SU-DHL-6 (cell line): ENCODE data around the gene C11orf24.

Experiments
- H2AFZ ChIP-seq: fragments of 200-600 bp; sonication (generic); 2 replicates; pipeline ENCODE4 v1.6.1; 2014; ENCODE audit warnings: low read depth, mild to moderate bottlenecking, moderate library complexity, mixed read lengths, antibody characterized with exemption, low read length; ENCODE audit not compliant: severe bottlenecking
- H3F3A ChIP-seq: fragments of 200-600 bp; shearing (Covaris generic); 2 replicates; pipeline ENCODE4 v1.6.0; 2016; ENCODE audit warnings: antibody characterized with exemption, mild to moderate bottlenecking; ENCODE audit not compliant: insufficient read depth
- H3K27ac ChIP-seq: fragments of 200-600 bp; sonication (generic); 2 replicates; pipeline ENCODE4 v1.5.1; 2016; ENCODE audit warnings: low read depth, mild to moderate bottlenecking, low read length, moderate library complexity, mixed read lengths
- H3K27me3 ChIP-seq: fragments of 200-600 bp; sonication (generic), shearing (Covaris generic); 2 replicates; pipeline ENCODE4 v1.6.0; 2014; ENCODE audit warnings: mild to moderate bottlenecking, low read length
- H3K36me3 ChIP-seq: fragments of 200-600 bp; sonication (generic); 2 replicates; pipeline ENCODE4 v1.6.1; 2014; ENCODE audit warnings: mild to moderate bottlenecking, low read length, mixed read lengths
- H3K4me2 ChIP-seq: fragments of 300-600, 200-600 bp; shearing (Covaris generic), sonication (generic); 2 replicates; pipeline ENCODE4 v1.6.0; 2014; ENCODE audit warnings: low read length, low read depth, mild to moderate bottlenecking; ENCODE audit not compliant: poor library complexity, severe bottlenecking
- H3K4me3 ChIP-seq: fragments of 200-600 bp; sonication (generic); 2 replicates; pipeline ENCODE4 v1.5.1; 2014; ENCODE audit warnings: antibody characterized with exemption, low read length, mild to moderate bottlenecking, mixed read lengths; ENCODE audit not compliant: insufficient read depth, poor library complexity, severe bottlenecking
- H3K79me2 ChIP-seq: fragments of 200-600 bp; sonication (generic); 2 replicates; pipeline ENCODE4 v1.6.1; 2014; ENCODE audit warnings: mild to moderate bottlenecking, low read length, moderate library complexity; ENCODE audit not compliant: insufficient read depth
- H3K9ac ChIP-seq: fragments of 200-600 bp; sonication (generic); 2 replicates; pipeline ENCODE4 v1.7.0; 2014; ENCODE audit warnings: mild to moderate bottlenecking, low read length
- H3K9me2 ChIP-seq: fragments of 200-600 bp; sonication (generic); replicated peaks from 2 replicates; pipeline ENCODE4 v1.6.1; 2014; ENCODE audit warnings: low read length; ENCODE audit not compliant: insufficient read depth
- H3K9me3 ChIP-seq: fragments of 200-600 bp; sonication (generic); 2 replicates; pipeline ENCODE4 v1.6.1; 2014; ENCODE audit warnings: low read length, mixed read lengths; ENCODE audit not compliant: insufficient read depth
- H4K20me1 ChIP-seq: fragments of 200-600 bp; sonication (generic); 2 replicates; pipeline ENCODE4 v1.6.1; 2014; ENCODE audit warnings: low read depth, mild to moderate bottlenecking, antibody characterized with exemption, low read length, moderate library complexity, mixed read lengths
- EZH2phosphoT487 ChIP-seq: fragments of 200-600 bp; sonication (generic), shearing (Covaris generic); conservative IDR thresholded peaks from 2 replicates; pipeline ENCODE4 v1.6.1; 2018; ENCODE audit warnings: mild to moderate bottlenecking, antibody characterized with exemption, low read length, moderate library complexity, mixed read lengths
- TF ChIP-seq, protein P1 (sequence below): fragments of 200-600 bp; sonication (generic); IDR thresholded peaks from one replicate; pipeline ENCODE4 v1.5.1; 2017; ENCODE audit warnings: antibody characterized with exemption, mild to moderate bottlenecking, low read length, moderate library complexity; ENCODE audit not compliant: insufficient read depth, poor library complexity, severe bottlenecking

Gene C11orf24

DNA sequence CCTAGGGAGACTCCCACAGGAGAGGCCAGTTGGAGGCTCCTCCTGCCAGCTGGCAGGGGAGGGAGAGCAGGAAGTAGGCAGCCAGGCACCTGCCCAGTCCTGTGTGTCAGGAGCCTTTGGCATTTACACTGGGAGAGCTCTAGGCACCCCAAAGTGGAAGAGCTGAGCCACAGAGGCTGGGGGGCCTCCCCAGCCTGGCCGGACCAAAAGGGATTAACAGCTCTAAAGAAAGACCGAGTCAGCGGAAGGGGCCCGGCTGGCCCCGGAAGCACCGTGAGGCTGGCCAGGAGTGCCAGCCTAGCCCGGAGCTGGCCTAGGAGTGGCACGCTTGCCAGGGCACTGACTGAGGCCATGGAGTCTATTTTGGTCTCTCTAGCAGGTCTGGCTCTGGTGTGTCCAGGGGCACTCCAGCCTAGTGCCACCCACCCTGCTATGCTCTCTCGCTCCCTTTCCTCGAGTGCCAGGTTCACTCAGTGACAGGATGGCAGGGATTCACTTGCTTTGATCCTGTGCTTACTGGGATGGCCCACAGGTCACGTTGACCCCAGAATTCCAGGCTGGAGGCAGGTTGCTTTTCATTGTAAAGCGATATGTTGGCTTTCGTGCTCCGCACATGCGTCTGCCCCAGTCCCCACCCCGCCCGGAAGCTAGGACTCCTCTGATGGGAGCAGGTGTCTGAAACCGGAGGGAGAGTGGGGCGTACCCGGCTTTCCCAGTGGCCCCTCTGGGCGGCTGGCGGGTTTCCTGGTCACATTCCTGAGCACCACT, 55.4 kb downstream of the C11orf24 start:
- TF ChIP-seq EZH2phosphoT487, result no peak
- TF ChIP-seq, protein P1, sequence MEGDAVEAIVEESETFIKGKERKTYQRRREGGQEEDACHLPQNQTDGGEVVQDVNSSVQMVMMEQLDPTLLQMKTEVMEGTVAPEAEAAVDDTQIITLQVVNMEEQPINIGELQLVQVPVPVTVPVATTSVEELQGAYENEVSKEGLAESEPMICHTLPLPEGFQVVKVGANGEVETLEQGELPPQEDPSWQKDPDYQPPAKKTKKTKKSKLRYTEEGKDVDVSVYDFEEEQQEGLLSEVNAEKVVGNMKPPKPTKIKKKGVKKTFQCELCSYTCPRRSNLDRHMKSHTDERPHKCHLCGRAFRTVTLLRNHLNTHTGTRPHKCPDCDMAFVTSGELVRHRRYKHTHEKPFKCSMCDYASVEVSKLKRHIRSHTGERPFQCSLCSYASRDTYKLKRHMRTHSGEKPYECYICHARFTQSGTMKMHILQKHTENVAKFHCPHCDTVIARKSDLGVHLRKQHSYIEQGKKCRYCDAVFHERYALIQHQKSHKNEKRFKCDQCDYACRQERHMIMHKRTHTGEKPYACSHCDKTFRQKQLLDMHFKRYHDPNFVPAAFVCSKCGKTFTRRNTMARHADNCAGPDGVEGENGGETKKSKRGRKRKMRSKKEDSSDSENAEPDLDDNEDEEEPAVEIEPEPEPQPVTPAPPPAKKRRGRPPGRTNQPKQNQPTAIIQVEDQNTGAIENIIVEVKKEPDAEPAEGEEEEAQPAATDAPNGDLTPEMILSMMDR, result no peak
- H3K27ac ChIP-seq, result no peak overlapping the region
- no peaks in the 10 kb centered on the region for H3K9me3 ChIP-seq
- H4K20me1 ChIP-seq, result 0 out of 2 replicates have a peak, but pooled peaks cover 4% of the 10 kb centered on the region
- no peak overlapping the region for H3K4me3 ChIP-seq
- no peak overlapping the region for H3K4me2 ChIP-seq
- peaks cover 13% of the 10 kb centered on the region; the same call in 1 of the 2 replicates for H3K79me2 ChIP-seq
- H3F3A ChIP-seq, result no peaks in the 10 kb centered on the region
- no peaks in the 10 kb centered on the region for H3K27me3 ChIP-seq
- H3K9me2 ChIP-seq, result no peaks in the 10 kb centered on the region
- H2AFZ ChIP-seq, result no peak overlapping the region
- H3K36me3 ChIP-seq, result no peaks in the 10 kb centered on the region
- H3K9ac ChIP-seq, result no peak overlapping the region

DNA sequence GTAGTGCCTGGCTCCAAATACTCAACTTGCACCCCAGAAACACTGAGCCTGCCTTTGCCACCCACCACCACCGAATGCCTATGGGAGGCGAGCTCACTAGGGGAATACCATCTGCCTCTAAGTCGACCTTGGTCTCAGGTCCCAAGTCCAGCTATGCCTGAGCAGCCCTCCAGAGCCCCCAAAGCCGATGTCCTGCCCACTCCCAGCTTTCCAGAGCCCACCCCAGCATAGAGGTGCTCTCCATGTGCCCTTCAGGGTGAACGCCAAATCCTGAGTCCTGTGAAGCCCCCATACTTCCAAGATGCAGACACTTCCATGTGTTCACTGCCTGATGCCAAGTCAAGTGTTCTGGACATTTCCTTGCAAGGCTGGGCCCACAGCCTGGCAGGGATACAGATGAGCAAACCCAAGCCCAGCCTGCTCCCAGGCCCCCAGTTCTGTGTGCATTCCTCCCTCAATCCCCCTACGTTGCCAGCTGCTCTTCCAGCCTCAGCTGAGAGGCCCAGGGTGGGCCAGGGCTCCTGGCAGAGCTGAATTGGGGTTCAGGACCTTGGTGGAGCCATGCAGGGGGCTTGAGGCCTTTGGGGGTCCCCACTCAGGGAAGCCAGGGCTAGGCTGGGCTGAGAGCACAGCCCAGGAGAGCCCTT, 56.1 kb downstream of the C11orf24 start:
- no peak overlapping the region for H3K27ac ChIP-seq
- no peak overlapping the region for H2AFZ ChIP-seq
- no peak overlapping the region for H3K9ac ChIP-seq
- H3K9me2 ChIP-seq, result no peaks in the 10 kb centered on the region
- no peak for TF ChIP-seq EZH2phosphoT487
- TF ChIP-seq, protein P1, result no peak
- H3K4me3 ChIP-seq, result no peak overlapping the region
- H3K9me3 ChIP-seq, result no peaks in the 10 kb centered on the region
- no peaks in the 10 kb centered on the region for H3K36me3 ChIP-seq
- 0 out of 2 replicates have a peak, but pooled peaks cover 9% of the 10 kb centered on the region for H4K20me1 ChIP-seq
- H3K4me2 ChIP-seq, result no peak overlapping the region
- peaks cover 20% of the 10 kb centered on the region for H3K79me2 ChIP-seq
- no peaks in the 10 kb centered on the region for H3K27me3 ChIP-seq
- H3F3A ChIP-seq, result no peaks in the 10 kb centered on the region

DNA sequence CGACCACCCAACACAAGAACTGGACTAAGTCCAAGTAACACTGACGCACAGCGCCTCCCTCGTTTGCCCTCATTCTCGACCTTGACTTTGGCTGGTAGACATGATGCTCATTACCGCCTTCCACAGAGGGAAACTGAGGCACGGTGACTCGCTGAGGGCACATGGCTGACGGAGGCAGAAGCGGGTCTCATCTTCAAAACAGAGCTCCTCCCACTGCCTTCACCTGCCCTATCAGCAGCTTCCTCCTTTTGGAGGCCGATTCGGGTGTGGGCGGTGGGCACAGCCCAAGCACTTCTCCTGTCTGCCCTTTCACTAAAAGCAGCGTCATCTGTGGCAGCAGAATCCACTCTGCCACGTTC, 56.7 kb downstream of the C11orf24 start:
- H2AFZ ChIP-seq, result no peak overlapping the region
- no peak overlapping the region for H3K27ac ChIP-seq
- no peaks in the 10 kb centered on the region for H3K27me3 ChIP-seq
- H3K4me3 ChIP-seq, result no peak overlapping the region
- H3F3A ChIP-seq, result no peaks in the 10 kb centered on the region
- peaks cover 25% of the 10 kb centered on the region for H3K79me2 ChIP-seq
- no peaks in the 10 kb centered on the region for H3K9me3 ChIP-seq
- H3K9me2 ChIP-seq, result no peaks in the 10 kb centered on the region
- H3K4me2 ChIP-seq, result no peak overlapping the region
- H4K20me1 ChIP-seq, result 0 out of 2 replicates have a peak, but pooled peaks cover 10% of the 10 kb centered on the region
- no peaks in the 10 kb centered on the region for H3K36me3 ChIP-seq
- no peak overlapping the region for H3K9ac ChIP-seq
- TF ChIP-seq EZH2phosphoT487, result no peak
- TF ChIP-seq, protein P1, result no peak
